NB4 (cell line): ENCODE measurements around the gene DDRGK1.

ENCODE experiments used
- DNase-seq: peaks from one replicate; pipeline ENCODE4 v3.0.0; 2010; ENCODE audit warnings: low read depth
- H3K4me3 ChIP-seq: one replicate; pipeline ENCODE4 v1.5.1; 2011; ENCODE audit warnings: mild to moderate bottlenecking, low read depth, low read length, moderate library complexity
- CTCF ChIP-seq: IDR thresholded peaks from one replicate; pipeline ENCODE4 v1.5.1; 2012; ENCODE audit warnings: low read depth, low read length
- MAX ChIP-seq: IDR thresholded peaks from 2 replicates; pipeline ENCODE4 v1.6.1; 2011; ENCODE audit warnings: low read depth, low read length
- MYC ChIP-seq: IDR thresholded peaks from 2 replicates; pipeline ENCODE4 v1.6.1; 2011; ENCODE audit warnings: low read depth, low read length
- POLR2A ChIP-seq: IDR thresholded peaks from 2 replicates; pipeline ENCODE4 v1.6.1; 2011; ENCODE audit warnings: mild to moderate bottlenecking; ENCODE audit not compliant: insufficient read length; ENCODE audit errors: extremely low read depth

The DDRGK1 gene

GRCh38 chr20:3146732-3147341 lies 57.6 kb downstream of the DDRGK1 start:
- no peak for DNase-seq
- TF ChIP-seq POLR2A: no peak

GRCh38 chr20:3141757-3142156 lies 62.7 kb downstream of the DDRGK1 start:
- no peak for DNase-seq
- no peak overlapping the region for H3K4me3 ChIP-seq
- no peak for TF ChIP-seq MAX
- TF ChIP-seq CTCF: no peak
- TF ChIP-seq POLR2A: no peak
- no peak for TF ChIP-seq MYC

More at GRCh38 chr20:3146732-3147341, 57.6 kb downstream of the DDRGK1 start:
- H3K4me3 ChIP-seq: no peak overlapping the region
